HCT116 (cell line): ENCODE measurements around the gene S100A12. TPM values are rescaled to one million over a fixed set of nuclear protein-coding genes. Genes with fewer than 3 reads are reported as not detected.

ENCODE experiments used
- ATAC-seq: fragments of 200-7000 bp; cut with Tn5 transposase; 2 replicates; pipeline ENCODE4 v1.9.1; 2020; ENCODE audit warnings: mild to moderate bottlenecking, moderate library complexity
- BruUV-seq: library from RNA; stranded (reverse); fragments of 400-500 nt; replicated peaks from 2 replicates; lab custom pipeline; 2021; lab: Mats Ljungman, UMichigan
- CTCF ChIA-PET: fragments of 300-600 bp; sonication (Branson Sonifier 250); formaldehyde crosslinking; loops from one replicate; lab custom pipeline; 2021; ENCODE audit warnings: antibody characterized with exemption; lab: Charles Lee
- POLR2A ChIA-PET: fragments of 300-600, 350-600 bp; sonication (Branson Sonifier 250); formaldehyde crosslinking; loops from one replicate; lab custom pipeline; 2021; ENCODE audit warnings: antibody characterized with exemption; lab: Charles Lee
- RAD21 ChIA-PET, 2 experiments: fragments of 300-600 bp; sonication (Branson Sonifier 250); formaldehyde crosslinking; loops; one replicate each; lab custom pipeline; 2023; ENCODE audit warnings: low total read pairs in 2 of 2; ENCODE audit not compliant: uncharacterized antibody in 2 of 2, unreplicated experiment in 2 of 2, low non-redundant PET in 1 of 2; lab: Charles Lee
- DNase-seq: peaks from one replicate; pipeline ENCODE4 v3.0.0-alpha.2; 2010; ENCODE audit warnings: low read depth, low spot score
- H2AFZ ChIP-seq: fragments of 200-600 bp; shearing (Covaris generic), sonication (generic); 2 replicates; pipeline ENCODE4 v1.6.1; 2017; ENCODE audit warnings: low read depth, mixed run types, mixed read lengths, antibody characterized with exemption, low read length; ENCODE audit not compliant: poor library complexity, severe bottlenecking
- H3K27ac ChIP-seq: 2 replicates; pipeline ENCODE4 v1.5.1; 2012; ENCODE audit warnings: low read depth, low read length
- H3K27me3 ChIP-seq: fragments of 200-600 bp; sonication (generic); 2 replicates; pipeline ENCODE4 v1.6.1; 2016; ENCODE audit warnings: mixed run types, low read length, mixed read lengths; ENCODE audit not compliant: insufficient read depth
- H3K36me3 ChIP-seq, 2 experiments: fragments of 200-500 bp in 1 of 2; fragments of 200-600 bp in 1 of 2; sonication (Bioruptor generic) in 1 of 2; sonication (generic) in 1 of 2; 2 replicates each; pipeline versions ENCODE4 v1.5.1 to v1.6.1; 2014 to 2016; ENCODE audit warnings: low read length in 2 of 2, inconsistent platforms in 1 of 2, mixed read lengths in 1 of 2, mixed run types in 1 of 2; ENCODE audit not compliant: insufficient read depth in 2 of 2, control insufficient read depth in 1 of 2
- H3K4me1 ChIP-seq, 2 experiments: fragments of 200-600 bp in 1 of 2; sonication (generic) in 1 of 2; 2 replicates each; pipeline versions ENCODE4 v1.5.1 to v1.6.1; 2012 to 2017; ENCODE audit warnings: low read length in 2 of 2, inconsistent platforms in 1 of 2, mild to moderate bottlenecking in 1 of 2, mixed read lengths in 1 of 2, mixed run types in 1 of 2, moderate library complexity in 1 of 2; ENCODE audit not compliant: insufficient read depth in 2 of 2, control insufficient read depth in 1 of 2
- H3K4me2 ChIP-seq: fragments of 200-600 bp; sonication (generic); 2 replicates; pipeline ENCODE4 v1.6.1; 2017; ENCODE audit warnings: mixed run types, low read length, mixed read lengths
- H3K4me3 ChIP-seq, 2 experiments: fragments of 200-600 bp in 1 of 2; sonication (generic) in 1 of 2; replicated peaks in 1 of 2; 2 replicates each; pipeline ENCODE4 v1.5.1; 2011 to 2016; ENCODE audit warnings: low read length in 2 of 2, control low read depth in 1 of 2, low read depth in 1 of 2, mild to moderate bottlenecking in 1 of 2, mixed read lengths in 1 of 2, mixed run types in 1 of 2
- H3K79me2 ChIP-seq: fragments of 200-600 bp; sonication (generic); 2 replicates; pipeline ENCODE4 v1.6.1; 2017; ENCODE audit warnings: mild to moderate bottlenecking, mixed run types, low read length, moderate library complexity, mixed read lengths; ENCODE audit not compliant: insufficient read depth
- H3K9ac ChIP-seq: fragments of 200-600 bp; sonication (generic); 2 replicates; pipeline ENCODE4 v1.6.1; 2016; ENCODE audit warnings: low read length, mixed read lengths
- H3K9me2 ChIP-seq: fragments of 200-600 bp; sonication (generic), shearing (Covaris generic); 2 replicates; pipeline ENCODE4 v1.6.1; 2017; ENCODE audit warnings: mixed run types, mild to moderate bottlenecking, moderate library complexity; ENCODE audit not compliant: insufficient read depth
- H3K9me3 ChIP-seq, 2 experiments: fragments of 200-500 bp in 1 of 2; fragments of 200-600 bp in 1 of 2; sonication (Bioruptor generic) in 1 of 2; sonication (generic) in 1 of 2; 2 replicates each; pipeline ENCODE4 v1.6.1; 2014 to 2017; ENCODE audit warnings: low read length in 2 of 2, mixed read lengths in 2 of 2, inconsistent platforms in 1 of 2, low read depth in 1 of 2, mild to moderate bottlenecking in 1 of 2, mixed run types in 1 of 2, moderate library complexity in 1 of 2; ENCODE audit not compliant: control insufficient read depth in 1 of 2, insufficient read depth in 1 of 2
- H4K20me1 ChIP-seq: fragments of 200-600 bp; sonication (generic), shearing (Covaris generic); 2 replicates; pipeline ENCODE4 v1.6.1; 2017; ENCODE audit warnings: mixed run types, mild to moderate bottlenecking, moderate library complexity; ENCODE audit not compliant: insufficient read depth
- ATF3 ChIP-seq: IDR thresholded peaks from 2 replicates; pipeline ENCODE4 v1.6.1; 2012
- CEBPB ChIP-seq: IDR thresholded peaks from 2 replicates; pipeline ENCODE4 v1.6.1; 2012; ENCODE audit warnings: low read depth
- EGR1 ChIP-seq: IDR thresholded peaks from 2 replicates; pipeline ENCODE4 v1.6.1; 2012; ENCODE audit warnings: low read depth
- ELF1 ChIP-seq: IDR thresholded peaks from 2 replicates; pipeline ENCODE4 v1.6.1; 2012; ENCODE audit warnings: low read depth, borderline replicate concordance
- EZH2 ChIP-seq: fragments of 200-600 bp; sonication (generic); IDR thresholded peaks from 2 replicates; pipeline ENCODE4 v1.6.1; 2017; ENCODE audit warnings: antibody characterized with exemption, mixed run types
- EZH2phosphoT487 ChIP-seq: fragments of 200-600 bp; IDR thresholded peaks from 2 replicates; pipeline ENCODE4 v1.6.1; 2018; ENCODE audit warnings: antibody characterized with exemption, borderline replicate concordance
- FOSL1 ChIP-seq: IDR thresholded peaks from 2 replicates; pipeline ENCODE4 v1.6.1; 2012; ENCODE audit warnings: low read depth
- POLR2AphosphoS5 ChIP-seq: IDR thresholded peaks from 2 replicates; pipeline ENCODE4 v1.6.1; 2011; ENCODE audit warnings: mild to moderate bottlenecking, low read depth, low read length, moderate library complexity
- RAD21 ChIP-seq: IDR thresholded peaks from 2 replicates; pipeline ENCODE4 v1.6.1; 2012; ENCODE audit warnings: low read depth, mild to moderate bottlenecking
- REST ChIP-seq: IDR thresholded peaks from 2 replicates; pipeline ENCODE4 v1.6.1; 2012; ENCODE audit warnings: low read depth
- SIN3A ChIP-seq: IDR thresholded peaks from 2 replicates; pipeline ENCODE4 v1.6.1; 2012; ENCODE audit warnings: low read depth
- SRF ChIP-seq: IDR thresholded peaks from 2 replicates; pipeline ENCODE4 v1.6.1; 2012; ENCODE audit warnings: low read depth
- YY1 ChIP-seq: IDR thresholded peaks from 2 replicates; pipeline ENCODE4 v1.6.1; 2011; ENCODE audit warnings: low read length, low read depth, moderate library complexity, mild to moderate bottlenecking; ENCODE audit not compliant: insufficient replicate concordance; ENCODE audit errors: extremely low read depth
- ZFX ChIP-seq: fragments of 450-650 bp; IDR thresholded peaks from 2 replicates; pipeline ENCODE4 v1.6.1; 2017
- intact Hi-C: fragments of 100-400 bp; cut with micrococcal nuclease; formaldehyde crosslinking; loops from 2 replicates; pipeline ENCODE4 v1.10.0; 2022
- total RNA-seq: library from RNA; stranded (reverse); gene quantifications from one replicate; pipeline ENCODE4 v1.2.1, GENCODE V29; 2021; ENCODE audit not compliant: unreplicated experiment
- TF ChIP-seq, protein P1 (sequence below): IDR thresholded peaks from 2 replicates; pipeline ENCODE4 v1.6.1; 2012

The S100A12 gene
- total RNA-seq, 1 experiment from 2014 or later, result not detected

- TF ChIP-seq REST (no peak), ELF1 (no peak), ZFX (no peak), SIN3A (no peak), YY1 (no peak)
These were observed 26.7 kb downstream of the S100A12 start, which contains the start of gene PGLYRP4 (continued) for GRCh38 chr1:153348511-153349362.

GRCh38 chr1:153347856-153348255, 27.6 kb downstream of the S100A12 start:
- Histone ChIP-seq H3K36me3 (no peaks in the 10 kb centered on the region), H4K20me1 (no peaks in the 10 kb centered on the region), H3K27me3 (peaks cover 53% of the 10 kb centered on the region), H3K4me3 (no peak overlapping the region), H3K79me2 (no peaks in the 10 kb centered on the region), H3K9ac (no peak overlapping the region), H3K27ac (no peak overlapping the region), H3K4me1 (no peaks in the 10 kb centered on the region), H2AFZ (no peak overlapping the region), H3K4me2 (no peak overlapping the region), H3K9me2 (no peaks in the 10 kb centered on the region), H3K9me3 (no peaks in the 10 kb centered on the region)
- intact Hi-C loops, result no loop called here
- ChIA-PET CTCF (interaction anchor here (1.4 kb wide), 1 partner anchor 147 kb away, joined by 3 read pairs; no protein-coding TSS in a partner anchor), RAD21 (no interaction called here), POLR2A (no interaction called here)
- BruUV-seq, result no TSS peak
- ATAC-seq (no peak), DNase-seq (no peak)
- no peak for TF ChIP-seq ATF3
- no peak for TF ChIP-seq EGR1
- TF ChIP-seq EZH2phosphoT487, result no peak
- TF ChIP-seq EZH2, result no peak
- TF ChIP-seq POLR2AphosphoS5, result no peak
- no peak for TF ChIP-seq REST
- TF ChIP-seq CEBPB, result no peak
- TF ChIP-seq FOSL1, result no peak
- TF ChIP-seq, protein P1, sequence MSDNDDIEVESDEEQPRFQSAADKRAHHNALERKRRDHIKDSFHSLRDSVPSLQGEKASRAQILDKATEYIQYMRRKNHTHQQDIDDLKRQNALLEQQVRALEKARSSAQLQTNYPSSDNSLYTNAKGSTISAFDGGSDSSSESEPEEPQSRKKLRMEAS, result no peak
- TF ChIP-seq RAD21, result no peak
- no peak for TF ChIP-seq SRF
- no peak for TF ChIP-seq YY1
- TF ChIP-seq ELF1, result no peak
